ENCODE results near the gene PDIK1L. TPM values are rescaled to one million over a fixed set of nuclear protein-coding genes. Genes with fewer than 3 reads are reported as not detected.

Gene PDIK1L
- polyA plus RNA-seq, 1 donor (not counting 4 experiments of a cell fraction or from before 2014, with no cell fraction given) = 2.8 TPM

- dilution Hi-C loops (cut with MboI; ENCODE audit: extremely low pct_ligation_motif_present, low sequenced_read_pairs) = no loop called here
- Histone ChIP-seq H3K4me3 (ENCODE audit: control insufficient read depth in 2 of 3, extremely low read depth in 1 of 3, insufficient read depth in 2 of 3, low read depth in 1 of 3, low read length in 3 of 3) (no peak overlapping the region), H3K27me3 (ENCODE audit: control insufficient read depth, extremely low read depth, insufficient read depth, low read length) (no peaks in the 10 kb centered on the region), H2AFZ (ENCODE audit: control insufficient read depth, low read length) (no peak overlapping the region), H3K36me3 (ENCODE audit: control insufficient read depth in 2 of 2, extremely low read depth in 1 of 2, insufficient read depth in 2 of 2, low read length in 2 of 2) (no peaks in the 10 kb centered on the region), H3K27ac (ENCODE audit: control insufficient read depth, insufficient read depth, low read length) (no peak overlapping the region), H3K4me2 (ENCODE audit: control insufficient read depth, extremely low read depth, insufficient read depth, low read depth, low read length) (no peak overlapping the region), H3K79me2 (ENCODE audit: control insufficient read depth, insufficient read depth, low read length) (no peaks in the 10 kb centered on the region), H3K4me1 (ENCODE audit: control insufficient read depth, extremely low read depth, insufficient read depth, low read length) (peaks cover 4% of the 10 kb centered on the region), H4K20me1 (ENCODE audit: control insufficient read depth, extremely low read depth, insufficient read depth, low read length) (no peaks in the 10 kb centered on the region), H3K9ac (ENCODE audit: control insufficient read depth, extremely low read depth, insufficient read depth, low read length) (no peak overlapping the region), H3K9me1 (ENCODE audit: control insufficient read depth, extremely low read depth, insufficient read depth, low read length) (no peaks in the 10 kb centered on the region), H3K9me3 (ENCODE audit: control insufficient read depth, low read depth, low read length) (no peaks in the 10 kb centered on the region)
- FAIRE-seq = no peak
- DNase-seq (ENCODE audit: low read depth, low spot score) = no peak
- no peak for TF ChIP-seq CTCF (optimal IDR thresholded peaks at IDR 0.05 in 1 of 3, IDR thresholded peaks at IDR 0.05 in 1 of 3, conservative IDR thresholded peaks at IDR 0.05 in 1 of 3; ENCODE audit: extremely low read depth in 1 of 3, insufficient read depth in 2 of 3, low read length in 3 of 3)
- no peak for TF ChIP-seq EZH2 (IDR thresholded peaks at IDR 0.05; ENCODE audit: low read length)
These were observed 26.8 kb upstream of the PDIK1L start for GRCh38 chr1:26084844-26085243.

- peaks cover 12% of the 10 kb centered on the region for H3K4me1 ChIP-seq (ENCODE audit: control insufficient read depth, extremely low read depth, insufficient read depth, low read length)
- DNase-seq (ENCODE audit: low read depth, low spot score) = no peak
- dilution Hi-C loops (cut with MboI; ENCODE audit: extremely low pct_ligation_motif_present, low sequenced_read_pairs) = no loop called here
- H3K9me3 ChIP-seq (ENCODE audit: control insufficient read depth, low read depth, low read length) = no peaks in the 10 kb centered on the region
- no peaks in the 10 kb centered on the region for H3K9me1 ChIP-seq (ENCODE audit: control insufficient read depth, extremely low read depth, insufficient read depth, low read length)
- H3K27me3 ChIP-seq (ENCODE audit: control insufficient read depth, extremely low read depth, insufficient read depth, low read length) = no peaks in the 10 kb centered on the region
- no peaks in the 10 kb centered on the region for H3K36me3 ChIP-seq (ENCODE audit: control insufficient read depth in 2 of 2, extremely low read depth in 1 of 2, insufficient read depth in 2 of 2, low read length in 2 of 2)
- no peak overlapping the region for H3K9ac ChIP-seq (ENCODE audit: control insufficient read depth, extremely low read depth, insufficient read depth, low read length)
- no peak overlapping the region for H3K4me3 ChIP-seq (ENCODE audit: control insufficient read depth in 2 of 3, extremely low read depth in 1 of 3, insufficient read depth in 2 of 3, low read depth in 1 of 3, low read length in 3 of 3)
- H3K79me2 ChIP-seq (ENCODE audit: control insufficient read depth, insufficient read depth, low read length) = no peaks in the 10 kb centered on the region
- H4K20me1 ChIP-seq (ENCODE audit: control insufficient read depth, extremely low read depth, insufficient read depth, low read length) = no peaks in the 10 kb centered on the region
- FAIRE-seq = no peak
- H2AFZ ChIP-seq (ENCODE audit: control insufficient read depth, low read length) = no peak overlapping the region
- H3K27ac ChIP-seq (ENCODE audit: control insufficient read depth, insufficient read depth, low read length) = no peak overlapping the region
- TF ChIP-seq CTCF (optimal IDR thresholded peaks at IDR 0.05 in 1 of 3, IDR thresholded peaks at IDR 0.05 in 1 of 3, conservative IDR thresholded peaks at IDR 0.05 in 1 of 3; ENCODE audit: extremely low read depth in 1 of 3, insufficient read depth in 2 of 3, low read length in 3 of 3) = no peak
- TF ChIP-seq EZH2 (IDR thresholded peaks at IDR 0.05; ENCODE audit: low read length) = no peak
- H3K4me2 ChIP-seq (ENCODE audit: control insufficient read depth, extremely low read depth, insufficient read depth, low read depth, low read length) = no peak overlapping the region
These were observed 22.5 kb upstream of the PDIK1L start for GRCh38 chr1:26089125-26089524.

Data from keratinocyte (primary cell).